WTC11 (cell line): ENCODE data around the gene ZNF669. TPM values are rescaled to one million over a fixed set of nuclear protein-coding genes. Genes with fewer than 3 reads are reported as not detected.

Experiments used
- ATAC-seq: fragments of 200-7000 bp; cut with Tn5 transposase; 2 replicates; pipeline ENCODE4 v1.10.0; 2021; ENCODE audit warnings: mild to moderate bottlenecking, moderate library complexity
- CTCF ChIA-PET: fragments of 300-600 bp; sonication (Branson Sonifier 250); formaldehyde crosslinking; loops from one replicate; lab custom pipeline; 2021; ENCODE audit warnings: antibody characterized with exemption; lab: Charles Lee
- POLR2A ChIA-PET: fragments of 350-600 bp; sonication (Branson Sonifier 250); formaldehyde crosslinking; loops from one replicate; lab custom pipeline; 2021; ENCODE audit warnings: antibody characterized with exemption; lab: Charles Lee
- DNase-seq: peaks from one replicate; pipeline ENCODE4 v3.0.0; 2021; ENCODE audit warnings: low spot score
- H3K27ac Mint-ChIP-seq: 2 replicates; pipeline ENCODE4 v1.8.0; 2021; ENCODE audit warnings: mixed read lengths
- H3K27me3 Mint-ChIP-seq: 2 replicates; pipeline ENCODE4 v1.8.0; 2021; ENCODE audit warnings: low read depth, mild to moderate bottlenecking, moderate library complexity, mixed read lengths
- H3K36me3 Mint-ChIP-seq: 2 replicates; pipeline ENCODE4 v1.8.0; 2021; ENCODE audit warnings: mixed read lengths
- H3K4me1 Mint-ChIP-seq: 2 replicates; pipeline ENCODE4 v1.8.0; 2022; ENCODE audit warnings: mixed read lengths
- H3K4me3 Mint-ChIP-seq: 2 replicates; pipeline ENCODE4 v1.8.0; 2021; ENCODE audit warnings: mild to moderate bottlenecking, moderate library complexity, mixed read lengths
- H3K9me3 Mint-ChIP-seq: 2 replicates; pipeline ENCODE4 v1.8.0; 2021; ENCODE audit warnings: mixed read lengths
- AFF4 ChIP-seq: sonication (generic); formaldehyde crosslinking; IDR thresholded peaks from 2 replicates; pipeline ENCODE4 v1.8.1; 2023; ENCODE audit warnings: mild to moderate bottlenecking, missing genetic modification reagents, borderline replicate concordance
- CREM ChIP-seq: sonication (generic); formaldehyde crosslinking; IDR thresholded peaks from 2 replicates; pipeline ENCODE4 v1.8.1; 2022; ENCODE audit warnings: mild to moderate bottlenecking, missing genetic modification reagents, moderate library complexity
- GRHL2 ChIP-seq: fragments of 250-450 bp; sonication (Bioruptor Pico); IDR thresholded peaks from 2 replicates; pipeline ENCODE4 v1.8.0; 2022; ENCODE audit warnings: mild to moderate bottlenecking, moderate library complexity; ENCODE audit not compliant: insufficient replicate concordance, severe bottlenecking
- MLX ChIP-seq: sonication (generic); formaldehyde crosslinking; IDR thresholded peaks from 2 replicates; pipeline ENCODE4 v1.8.1; 2023; ENCODE audit warnings: mild to moderate bottlenecking, missing genetic modification reagents, moderate library complexity
- TP53 ChIP-seq: sonication (generic); formaldehyde crosslinking; IDR thresholded peaks from 2 replicates; pipeline ENCODE4 v1.8.1; 2023; ENCODE audit warnings: mild to moderate bottlenecking, missing genetic modification reagents
- ZBTB21 ChIP-seq: sonication (generic); formaldehyde crosslinking; IDR thresholded peaks from 2 replicates; pipeline ENCODE4 v1.8.1; 2023; ENCODE audit warnings: mild to moderate bottlenecking, missing genetic modification reagents, borderline replicate concordance
- ZNF423 ChIP-seq: fragments of 250-450 bp; sonication (Bioruptor Pico); IDR thresholded peaks from 2 replicates; pipeline ENCODE4 v2.1.2; 2022; ENCODE audit warnings: mild to moderate bottlenecking, moderate library complexity
- ZNF512 ChIP-seq: sonication (generic); formaldehyde crosslinking; IDR thresholded peaks from 2 replicates; pipeline ENCODE4 v1.8.1; 2022; ENCODE audit warnings: missing genetic modification reagents, borderline replicate concordance
- ZNF532 ChIP-seq: fragments of 250-450 bp; sonication (Bioruptor Pico); IDR thresholded peaks from 2 replicates; pipeline ENCODE4 v1.9.0; 2021; ENCODE audit warnings: mild to moderate bottlenecking, borderline replicate concordance
- total RNA-seq: library from RNA; stranded (reverse); gene quantifications from 3 replicates; pipeline ENCODE4 v1.2.3, GENCODE V29; 2021
- TF ChIP-seq, protein P1 (sequence below): sonication (generic); formaldehyde crosslinking; IDR thresholded peaks from 2 replicates; pipeline ENCODE4 v1.8.1; 2023; ENCODE audit warnings: mild to moderate bottlenecking, missing genetic modification reagents
- TF ChIP-seq, protein P2 (sequence below): sonication (generic); formaldehyde crosslinking; conservative IDR thresholded peaks from 2 replicates; pipeline ENCODE4 v1.8.1; 2023; ENCODE audit warnings: mild to moderate bottlenecking, low read depth, missing genetic modification reagents, moderate library complexity

ZNF669 gene
- total RNA-seq, 1 experiment from 2014 or later, result 18.3 TPM

GRCh38 chr1:247090455-247090854 is 13.7 kb downstream of the ZNF669 start (continued):
- TF ChIP-seq AFF4 (CRISPR knock-in tag) (no peak), CREM (no peak)
- TF ChIP-seq, all 79 proteins: peak for 0

DNA sequence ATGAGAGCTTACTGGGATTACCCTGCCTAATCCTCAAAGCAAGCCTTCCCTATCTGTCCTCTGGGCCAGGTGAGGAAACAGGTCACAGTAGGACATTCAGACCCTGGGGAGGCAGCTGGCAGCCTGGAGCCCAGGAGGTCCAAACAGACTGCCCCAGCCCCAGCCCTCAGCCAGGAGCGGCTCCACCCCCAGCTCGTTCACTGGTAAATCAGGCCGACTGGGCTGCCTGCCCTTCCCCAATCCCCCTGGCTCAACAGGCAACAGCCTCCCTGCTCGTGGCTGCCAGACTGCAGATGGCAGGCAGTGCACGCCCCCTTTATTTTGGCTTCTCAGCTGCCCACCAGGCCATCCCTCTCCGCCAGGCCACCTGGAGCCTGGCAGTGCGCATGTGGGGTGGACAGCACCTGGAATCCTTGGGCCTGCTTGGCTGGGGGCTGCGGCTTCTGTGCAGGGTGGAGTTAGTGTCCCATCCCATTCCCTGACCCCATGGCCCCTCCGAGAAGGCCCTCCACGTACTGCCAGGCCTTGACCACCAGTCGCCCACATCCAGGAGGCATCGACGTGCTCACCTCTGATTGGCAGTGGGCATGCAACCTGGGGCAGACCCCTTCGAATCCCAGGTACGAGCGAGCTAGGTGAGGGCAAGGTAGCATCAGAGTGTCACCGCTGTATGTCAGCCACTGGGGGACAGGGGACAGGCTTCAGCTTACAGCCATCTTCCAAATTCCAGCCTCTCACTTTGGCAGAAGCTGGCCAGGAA is 14.4 kb downstream of the ZNF669 start:
- POLR2A ChIA-PET, result interaction anchor here (1.1 kb wide), 1 partner anchor 11 kb away, joined by 3 read pairs; no protein-coding TSS in a partner anchor
- H3K27me3 Mint-ChIP-seq, result peaks cover 3% of the 10 kb centered on the region; the same call in 1 of the 2 replicates
- peaks cover 13% of the 10 kb centered on the region for H3K4me1 Mint-ChIP-seq

DNA sequence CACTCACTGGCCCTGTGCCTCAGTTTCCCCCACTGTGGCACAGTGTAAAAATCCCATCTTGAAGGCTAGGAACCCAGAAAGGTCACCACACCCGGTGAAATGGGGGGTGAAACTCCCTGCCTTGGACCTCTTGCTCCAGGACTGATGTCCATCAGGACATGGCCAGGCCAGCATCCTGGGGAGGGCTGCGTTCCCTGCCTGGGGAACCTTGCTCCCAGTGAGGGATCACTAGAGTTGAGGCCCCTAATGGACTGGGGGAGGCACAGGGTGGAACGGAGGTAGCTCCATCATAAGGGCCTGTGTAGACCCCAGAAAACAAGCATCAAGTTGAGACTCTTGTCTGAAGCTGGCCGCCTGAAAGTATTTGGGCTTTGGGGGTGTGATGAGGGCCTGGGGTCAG is 15.2 kb downstream of the ZNF669 start:
- CTCF ChIA-PET, result interaction anchor here (1.8 to 1.9 kb wide), 2 partner anchors 9 to 58 kb away, joined by 6 to 8 read pairs; no protein-coding TSS in a partner anchor
- Mint-ChIP-seq H3K27me3 (peaks cover 3% of the 10 kb centered on the region; the same call in 1 of the 2 replicates), H3K9me3 (peaks cover 9% of the 10 kb centered on the region), H3K36me3 (no peaks in the 10 kb centered on the region), H3K4me3 (no peak overlapping the region), H3K4me1 (peaks cover 13% of the 10 kb centered on the region), H3K27ac (no peak overlapping the region)
- POLR2A ChIA-PET, result interaction anchor here (1.1 kb wide), 1 partner anchor 10 kb away, joined by 3 read pairs; no protein-coding TSS in a partner anchor
- no peak for ATAC-seq
- DNase-seq, result no peak
- TF ChIP-seq MLX (CRISPR knock-in tag) (no peak), TP53 (no peak), ZBTB21 (CRISPR knock-in tag) (no peak), ZNF512 (CRISPR knock-in tag) (no peak), ZNF532 (CRISPR knock-in tag) (no peak)
- TF ChIP-seq, protein P1, sequence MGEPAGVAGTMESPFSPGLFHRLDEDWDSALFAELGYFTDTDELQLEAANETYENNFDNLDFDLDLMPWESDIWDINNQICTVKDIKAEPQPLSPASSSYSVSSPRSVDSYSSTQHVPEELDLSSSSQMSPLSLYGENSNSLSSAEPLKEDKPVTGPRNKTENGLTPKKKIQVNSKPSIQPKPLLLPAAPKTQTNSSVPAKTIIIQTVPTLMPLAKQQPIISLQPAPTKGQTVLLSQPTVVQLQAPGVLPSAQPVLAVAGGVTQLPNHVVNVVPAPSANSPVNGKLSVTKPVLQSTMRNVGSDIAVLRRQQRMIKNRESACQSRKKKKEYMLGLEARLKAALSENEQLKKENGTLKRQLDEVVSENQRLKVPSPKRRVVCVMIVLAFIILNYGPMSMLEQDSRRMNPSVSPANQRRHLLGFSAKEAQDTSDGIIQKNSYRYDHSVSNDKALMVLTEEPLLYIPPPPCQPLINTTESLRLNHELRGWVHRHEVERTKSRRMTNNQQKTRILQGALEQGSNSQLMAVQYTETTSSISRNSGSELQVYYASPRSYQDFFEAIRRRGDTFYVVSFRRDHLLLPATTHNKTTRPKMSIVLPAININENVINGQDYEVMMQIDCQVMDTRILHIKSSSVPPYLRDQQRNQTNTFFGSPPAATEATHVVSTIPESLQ (CRISPR knock-in tag), result no peak

More for the DNA sequence above, 14.4 kb downstream of the ZNF669 start:
- DNase-seq, result no peak
- Mint-ChIP-seq H3K36me3 (no peaks in the 10 kb centered on the region), H3K27ac (no peak overlapping the region), H3K4me3 (no peak overlapping the region), H3K9me3 (peaks cover 4% of the 10 kb centered on the region)
- ATAC-seq, result peak; percentile 67
- CTCF ChIA-PET, result interaction anchor here (1.8 to 1.9 kb wide), 2 partner anchors 10 to 57 kb away, joined by 6 to 8 read pairs; no protein-coding TSS in a partner anchor
- no peak for TF ChIP-seq GRHL2
- TF ChIP-seq ZNF423 (CRISPR knock-in tag), result peak; percentile 96
- TF ChIP-seq, protein P2, sequence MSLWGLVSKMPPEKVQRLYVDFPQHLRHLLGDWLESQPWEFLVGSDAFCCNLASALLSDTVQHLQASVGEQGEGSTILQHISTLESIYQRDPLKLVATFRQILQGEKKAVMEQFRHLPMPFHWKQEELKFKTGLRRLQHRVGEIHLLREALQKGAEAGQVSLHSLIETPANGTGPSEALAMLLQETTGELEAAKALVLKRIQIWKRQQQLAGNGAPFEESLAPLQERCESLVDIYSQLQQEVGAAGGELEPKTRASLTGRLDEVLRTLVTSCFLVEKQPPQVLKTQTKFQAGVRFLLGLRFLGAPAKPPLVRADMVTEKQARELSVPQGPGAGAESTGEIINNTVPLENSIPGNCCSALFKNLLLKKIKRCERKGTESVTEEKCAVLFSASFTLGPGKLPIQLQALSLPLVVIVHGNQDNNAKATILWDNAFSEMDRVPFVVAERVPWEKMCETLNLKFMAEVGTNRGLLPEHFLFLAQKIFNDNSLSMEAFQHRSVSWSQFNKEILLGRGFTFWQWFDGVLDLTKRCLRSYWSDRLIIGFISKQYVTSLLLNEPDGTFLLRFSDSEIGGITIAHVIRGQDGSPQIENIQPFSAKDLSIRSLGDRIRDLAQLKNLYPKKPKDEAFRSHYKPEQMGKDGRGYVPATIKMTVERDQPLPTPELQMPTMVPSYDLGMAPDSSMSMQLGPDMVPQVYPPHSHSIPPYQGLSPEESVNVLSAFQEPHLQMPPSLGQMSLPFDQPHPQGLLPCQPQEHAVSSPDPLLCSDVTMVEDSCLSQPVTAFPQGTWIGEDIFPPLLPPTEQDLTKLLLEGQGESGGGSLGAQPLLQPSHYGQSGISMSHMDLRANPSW (CRISPR knock-in tag), result no peak
